Left renal cortex interstitium (tissue), 4 donors: Measurements from ENCODE around the gene ANKRD11. TPM values are rescaled to one million over a fixed set of nuclear protein-coding genes. Genes with fewer than 3 reads are reported as not detected.

Experiments
- DNase-seq, 4 donors: peaks; one replicate each; pipeline ENCODE4 v3.0.0-alpha.2; 2013; ENCODE audit warnings: low read depth in 4 of 4, low spot score in 2 of 4, missing footprints in 1 of 4
- polyA plus RNA-seq, 4 donors: library from polyadenylated mRNA; unstranded; fragments of 120-200 nt; gene quantifications; one replicate each; pipeline ENCODE4 v1.2.1, GENCODE V29; 2013; ENCODE audit not compliant: insufficient read length in 4 of 4

ANKRD11 gene
- polyA plus RNA-seq = 100 to 1,000 TPM in 2 of 4 donors, 10 to 100 TPM in 2; 80.8 to 129 (median 102) TPM

- DNase-seq = peak; percentile 94 to 99 (median 96)
These were observed at the start of gene ANKRD11 for GRCh38 chr16:89490439-89491237. TSS of gene ANKRD11 (minus strand) at chr16:89490561. CDS start at chr16:89317019, 173,542 bp downstream.

- DNase-seq = no peak
These were observed 47.9 kb upstream of the ANKRD11 start for GRCh38 chr16:89538286-89538685.

- no peak for DNase-seq
These were observed 47.2 kb upstream of the ANKRD11 start for GRCh38 chr16:89537549-89537925.

- DNase-seq = no peak
These were observed 46.7 kb upstream of the ANKRD11 start for GRCh38 chr16:89536886-89537548.

DNA sequence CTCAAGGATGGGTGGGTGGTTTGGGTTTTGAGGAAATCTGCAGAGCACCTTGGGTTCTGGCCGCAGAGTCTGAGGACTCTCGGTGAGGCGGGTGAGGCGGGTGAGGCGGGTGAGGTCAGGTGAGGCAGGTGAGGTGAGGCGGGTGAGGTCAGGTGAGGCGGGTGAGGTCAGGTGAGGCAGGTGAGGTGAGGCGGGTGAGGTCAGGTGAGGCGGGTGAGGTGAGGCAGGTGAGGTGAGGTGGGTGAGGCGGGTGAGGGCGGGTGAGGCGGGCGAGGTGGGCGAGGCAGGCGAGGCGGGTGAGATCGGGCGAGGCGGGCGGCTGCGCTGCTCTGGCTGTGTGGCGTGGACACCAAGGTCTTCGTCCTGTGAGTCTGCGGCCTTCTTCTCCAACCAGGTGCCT is 46.0 kb upstream of the ANKRD11 start:
- DNase-seq = no peak

DNA sequence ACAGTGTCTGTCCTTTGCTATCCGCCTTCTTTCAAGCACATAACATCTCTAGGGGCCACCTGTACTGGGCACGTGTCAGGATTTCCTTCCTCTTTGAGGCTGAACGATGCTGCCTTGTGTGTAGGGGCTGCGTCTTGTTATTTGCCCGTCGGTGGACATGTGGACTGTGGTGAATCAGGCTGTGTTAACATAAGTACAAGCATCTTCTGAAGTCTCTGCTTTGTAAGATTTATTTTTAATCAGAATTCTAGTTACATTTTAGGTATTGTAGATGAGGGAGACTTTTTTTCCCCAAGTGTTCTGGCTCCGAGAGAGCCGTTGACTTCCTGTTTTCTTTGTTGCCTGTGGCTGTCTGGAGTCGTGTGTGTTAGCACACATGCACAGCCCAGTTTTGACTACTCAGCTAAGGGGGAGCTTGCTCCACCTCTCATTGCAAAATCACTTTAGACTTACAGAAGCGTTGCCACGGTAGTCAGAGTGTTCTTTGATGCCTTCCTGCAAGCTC is 43.9 kb upstream of the ANKRD11 start:
- no peak for DNase-seq

DNA sequence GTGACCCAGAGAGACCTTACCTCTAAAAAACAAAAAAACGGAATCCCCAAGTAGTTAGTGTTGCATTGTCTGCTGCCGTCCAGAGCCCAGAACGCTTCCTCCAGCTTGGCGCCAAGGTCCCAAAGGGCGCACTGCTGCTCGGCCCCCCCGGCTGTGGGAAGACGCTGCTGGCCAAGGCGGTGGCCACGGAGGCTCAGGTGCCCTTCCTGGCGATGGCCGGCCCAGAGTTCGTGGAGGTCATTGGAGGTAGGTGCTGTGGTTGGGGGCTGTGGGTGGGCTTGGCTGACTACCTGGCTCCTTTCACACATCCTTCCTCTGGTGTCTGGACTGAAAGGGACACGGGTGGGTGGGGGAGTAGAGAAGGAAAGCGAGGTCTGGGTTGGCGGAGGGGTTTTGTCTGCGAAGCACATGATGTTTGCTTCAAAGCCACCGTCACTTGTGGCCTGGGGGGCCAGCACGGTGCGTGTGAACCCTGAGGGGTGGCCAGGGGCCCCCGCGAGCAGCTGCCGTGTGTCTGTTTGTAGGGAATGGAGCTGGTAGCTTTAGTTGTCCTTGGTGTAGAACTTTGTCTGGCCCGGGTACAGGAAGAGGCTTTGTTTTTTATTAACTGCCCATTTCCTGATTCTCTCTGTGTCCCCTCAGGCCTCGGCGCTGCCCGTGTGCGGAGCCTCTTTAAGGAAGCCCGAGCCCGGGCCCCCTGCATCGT is 41.6 kb upstream of the ANKRD11 start:
- DNase-seq = no peak

DNA sequence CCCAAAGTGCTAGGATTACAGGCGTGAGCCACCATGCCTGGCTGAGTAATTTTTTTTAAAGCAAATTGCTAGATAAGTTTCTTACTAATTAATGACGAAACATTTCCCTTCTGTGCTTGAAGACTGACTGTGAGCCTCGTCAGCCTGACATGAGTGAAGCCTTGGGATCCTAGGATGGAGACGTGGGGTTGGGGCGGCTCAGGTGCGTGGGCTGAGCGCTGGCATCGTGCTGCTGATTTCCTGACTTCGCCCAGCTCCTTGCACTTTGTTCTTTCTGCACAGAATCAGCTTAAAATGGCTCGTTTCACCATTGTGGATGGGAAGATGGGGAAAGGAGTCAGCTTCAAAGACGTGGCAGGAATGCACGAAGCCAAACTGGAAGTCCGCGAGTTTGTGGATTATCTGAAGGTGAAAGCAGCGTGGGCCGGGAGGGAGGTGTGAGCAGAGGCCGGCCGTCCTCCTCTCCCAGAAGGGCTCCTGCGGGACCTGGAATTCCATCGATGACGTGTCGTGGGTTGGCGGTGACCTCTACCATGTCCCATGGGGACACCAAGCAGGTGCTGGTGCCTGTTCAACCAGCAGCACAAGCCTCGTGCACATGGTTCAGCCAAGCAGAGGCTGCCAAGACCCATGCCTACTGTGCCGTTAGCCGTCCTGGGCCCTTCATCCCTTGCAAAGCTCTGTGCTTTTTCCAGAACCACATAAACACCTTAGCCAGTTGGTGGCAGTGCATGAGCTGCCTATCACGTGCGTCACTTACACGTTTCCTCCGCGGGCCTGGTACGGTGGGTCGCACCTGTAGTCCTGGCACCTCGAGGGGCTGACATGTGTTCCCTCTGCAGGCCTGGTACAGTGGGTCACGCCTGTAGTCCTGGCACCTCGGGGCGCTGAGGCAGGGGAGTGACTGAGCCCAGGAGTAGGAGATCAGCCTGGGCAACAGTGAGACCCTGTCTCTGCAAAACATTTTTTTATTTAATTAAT is 40.3 kb upstream of the ANKRD11 start:
- no peak for DNase-seq

- DNase-seq = no peak
These were observed 38.7 kb upstream of the ANKRD11 start for GRCh38 chr16:89529097-89529496.

DNA sequence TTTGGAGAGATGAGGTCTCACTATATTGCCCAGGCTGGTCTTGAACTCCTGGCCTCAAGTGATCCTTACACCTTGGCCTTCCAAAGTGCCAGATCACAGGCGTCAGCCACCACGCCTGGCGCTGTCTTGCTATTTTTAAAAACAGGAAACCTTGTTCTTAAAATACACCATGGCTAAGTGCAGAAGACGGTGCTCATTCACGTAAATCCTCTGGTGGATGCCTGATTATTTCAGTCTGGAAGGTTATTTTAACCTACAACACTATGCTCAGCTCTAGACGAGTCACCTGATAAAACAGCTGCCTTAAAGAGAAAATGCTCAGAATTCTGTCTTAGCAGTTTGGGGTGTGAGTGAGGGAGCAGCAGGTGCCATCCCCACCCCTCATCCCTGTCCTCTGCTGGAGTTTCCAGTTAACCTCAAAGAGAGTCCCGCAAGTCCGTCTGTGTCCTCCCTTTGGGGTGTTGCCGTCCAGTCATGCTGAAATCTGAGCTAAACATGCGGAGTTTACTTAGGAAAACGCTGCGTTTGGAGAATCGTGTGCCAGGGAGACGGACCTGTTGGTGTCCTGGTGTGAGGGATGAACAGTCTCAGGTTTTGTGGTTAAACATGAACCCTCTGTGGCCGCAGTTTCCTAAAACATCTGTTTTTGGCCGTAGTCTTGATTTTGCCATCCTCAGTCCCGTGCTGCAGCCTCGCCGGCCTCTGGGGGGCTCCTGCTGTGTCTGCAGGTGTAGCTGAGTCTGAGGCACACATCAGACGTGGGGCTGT is 35.0 kb upstream of the ANKRD11 start:
- DNase-seq = no peak

- DNase-seq = no peak
These were observed 33.5 kb upstream of the ANKRD11 start for GRCh38 chr16:89523680-89524344.

- DNase-seq = no peak
These were observed 31.9 kb upstream of the ANKRD11 start for GRCh38 chr16:89522287-89522686.

DNA sequence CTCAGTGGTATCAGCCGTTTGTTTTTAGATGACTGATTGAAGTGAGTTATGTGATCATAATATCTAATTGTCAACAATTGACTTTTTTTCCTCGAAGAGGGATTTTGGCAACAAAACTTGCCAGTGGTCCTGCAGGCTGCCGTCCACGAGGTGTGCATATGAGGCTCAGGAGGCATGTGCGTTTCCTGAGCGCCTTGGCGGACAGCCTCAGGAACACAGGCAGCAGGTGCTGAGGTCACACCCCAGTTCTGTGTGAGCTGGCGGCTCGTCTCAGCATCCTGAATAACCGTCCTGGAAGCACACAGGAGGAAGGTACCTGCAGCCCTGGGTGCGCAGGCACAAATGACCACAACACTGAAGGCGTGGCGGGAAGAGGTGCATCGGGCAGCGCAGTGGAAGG is 29.5 kb upstream of the ANKRD11 start:
- DNase-seq = no peak

DNA sequence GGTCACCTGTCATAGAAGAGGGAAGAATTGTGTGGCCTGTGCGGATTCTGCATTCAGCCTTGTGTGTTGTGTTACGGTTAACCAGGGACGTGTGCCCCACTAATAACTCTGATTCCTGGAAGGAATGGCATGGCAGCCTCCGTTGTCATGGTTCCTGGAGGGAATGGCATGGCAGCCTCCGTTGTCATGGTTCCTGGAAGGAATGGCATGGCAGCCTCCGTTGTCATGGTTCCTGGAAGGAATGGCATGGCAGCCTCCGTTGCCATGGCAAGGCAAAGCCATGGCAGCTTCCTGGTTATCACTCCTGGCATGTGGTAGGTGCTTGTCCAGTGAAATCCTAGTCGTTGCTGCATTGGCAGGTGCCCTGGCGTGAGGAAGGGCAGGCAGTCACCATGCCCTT is 26.8 kb upstream of the ANKRD11 start:
- no peak for DNase-seq

DNA sequence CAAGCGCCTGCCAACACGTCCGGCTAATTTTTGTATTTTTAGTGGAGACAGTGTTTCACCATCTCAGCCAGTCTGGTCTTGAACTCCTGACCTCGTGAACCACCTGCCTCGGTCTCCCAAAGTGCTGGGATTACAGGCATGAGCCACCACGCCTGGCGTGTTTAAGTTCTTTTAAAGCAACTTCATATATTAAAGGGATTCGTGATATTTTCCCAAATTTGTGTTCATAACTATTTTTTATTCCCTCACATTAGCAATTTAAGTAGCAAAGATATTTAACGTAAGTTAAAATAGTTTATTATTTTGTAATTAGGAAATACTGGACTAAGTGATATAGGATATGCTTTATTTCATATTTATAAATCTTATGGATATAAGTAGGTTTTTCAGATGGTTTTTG is 22.1 kb upstream of the ANKRD11 start:
- no peak for DNase-seq

DNA sequence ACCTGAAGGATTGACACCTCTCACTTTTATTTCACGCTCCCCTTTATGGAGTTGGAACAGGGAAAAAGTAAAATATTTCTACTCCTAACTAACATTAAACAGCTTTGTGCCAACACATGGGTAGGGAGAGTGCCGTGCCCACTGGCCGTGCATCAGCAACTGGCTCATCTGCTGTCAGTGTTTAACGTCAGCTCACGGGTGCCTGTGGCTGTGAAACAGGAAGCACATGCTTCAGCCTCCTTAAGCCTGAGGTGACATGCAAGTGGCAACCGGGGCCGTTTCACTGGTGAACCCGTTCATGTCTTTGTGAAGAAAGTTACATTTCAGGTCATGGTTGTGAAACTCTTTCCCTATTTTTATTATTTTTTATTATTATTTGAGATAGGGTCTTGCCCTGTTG is 21.0 kb upstream of the ANKRD11 start:
- DNase-seq = no peak

GRCh38 chr16:89510526-89510925 is 20.2 kb upstream of the ANKRD11 start:
- DNase-seq = no peak

- peak in 3 of 4 donors; percentile 78 to 79 (median 79) for DNase-seq
These were observed 17.7 kb upstream of the ANKRD11 start, which contains the start of gene SPG7 for GRCh38 chr16:89507834-89508590. TSS of gene SPG7 (plus strand) at chr16:89508403. CDS start at chr16:89508418, 15 bp downstream.
